GM18507 (cell line): ENCODE results near the gene PTPRN2.

Source experiments
- DNase-seq: peaks from one replicate; pipeline ENCODE4 v3.0.0; 2011; ENCODE audit warnings: low read depth; ENCODE audit not compliant: insufficient read length; ENCODE audit errors: extremely low spot score
- FAIRE-seq: peaks from 2 replicates; lab custom pipeline; 2011; peaks lifted over from hg19 to GRCh38; lab: Jason Lieb, UNC

The PTPRN2 gene

DNA sequence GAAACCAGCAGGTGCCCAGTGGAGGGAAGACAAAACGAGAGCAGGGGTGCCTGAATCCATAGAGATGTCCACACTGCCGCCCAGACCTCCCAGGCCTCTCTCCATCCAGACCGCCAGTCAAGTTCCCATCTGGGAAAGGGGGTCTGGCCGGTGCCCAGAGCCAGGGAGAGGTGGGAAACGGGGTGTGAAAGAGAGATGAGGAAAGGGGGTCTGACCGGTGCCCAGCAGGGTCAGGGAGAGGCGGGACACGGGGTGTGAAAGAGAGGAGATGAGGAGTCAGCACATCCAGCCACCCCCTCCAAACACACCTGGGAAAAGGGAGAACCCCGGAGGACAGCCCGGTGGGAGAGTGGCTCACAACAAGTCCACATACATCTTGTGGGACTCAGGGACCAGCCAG lies 185.8 kb downstream of the PTPRN2 start:
- DNase-seq (no peak), FAIRE-seq (no peak)

DNA sequence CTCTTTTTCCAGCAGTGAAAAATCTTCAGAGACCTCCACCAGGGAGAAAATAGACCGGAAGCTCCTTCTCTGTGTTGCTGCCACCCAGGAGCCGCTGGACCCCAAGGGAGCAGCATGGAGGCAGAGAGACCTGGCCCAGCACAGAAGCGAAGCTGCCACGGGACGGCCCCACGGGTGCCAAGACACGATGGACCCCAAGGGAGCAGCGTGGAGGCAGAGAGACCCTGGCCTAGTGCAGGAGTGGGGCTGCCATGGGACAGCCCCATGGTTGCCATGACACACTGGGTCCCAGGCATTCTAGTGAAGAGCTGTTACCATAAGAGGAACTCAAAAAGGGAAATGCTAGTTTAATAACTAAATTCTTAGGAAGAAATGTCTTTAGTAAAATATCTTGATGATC lies 186.3 kb downstream of the PTPRN2 start:
- DNase-seq (no peak), FAIRE-seq (no peak)

DNA sequence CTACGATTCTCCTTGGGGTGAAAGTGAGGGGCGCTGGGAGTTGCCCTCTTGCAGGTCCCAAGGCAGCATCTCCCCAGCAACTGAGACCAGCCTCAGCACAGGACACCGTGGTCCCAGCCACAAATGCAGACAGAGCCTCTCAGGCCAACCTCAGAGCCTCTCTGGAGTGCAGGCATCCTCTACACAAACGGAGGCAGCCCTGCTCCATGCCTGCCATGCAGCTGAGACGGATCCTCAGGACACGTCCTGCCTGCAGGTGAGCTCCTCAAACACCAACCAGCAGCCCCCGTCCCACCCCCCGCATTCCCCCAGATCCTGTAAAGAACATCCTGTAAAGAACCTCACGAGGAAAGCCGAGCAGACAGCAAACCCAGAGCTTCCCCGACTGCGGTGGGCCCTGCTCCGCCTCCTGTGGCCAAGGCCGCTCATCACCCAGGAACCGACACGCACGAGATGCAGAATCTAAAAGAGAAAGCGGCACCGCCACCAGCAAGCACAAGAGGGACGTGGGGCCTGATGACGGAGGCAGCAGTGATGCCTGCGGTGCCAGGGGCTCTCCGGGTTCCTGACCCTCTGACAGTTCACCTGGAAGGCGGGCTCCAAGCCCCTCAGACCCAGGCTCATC lies 186.9 kb downstream of the PTPRN2 start:
- DNase-seq (no peak), FAIRE-seq (no peak)

DNA sequence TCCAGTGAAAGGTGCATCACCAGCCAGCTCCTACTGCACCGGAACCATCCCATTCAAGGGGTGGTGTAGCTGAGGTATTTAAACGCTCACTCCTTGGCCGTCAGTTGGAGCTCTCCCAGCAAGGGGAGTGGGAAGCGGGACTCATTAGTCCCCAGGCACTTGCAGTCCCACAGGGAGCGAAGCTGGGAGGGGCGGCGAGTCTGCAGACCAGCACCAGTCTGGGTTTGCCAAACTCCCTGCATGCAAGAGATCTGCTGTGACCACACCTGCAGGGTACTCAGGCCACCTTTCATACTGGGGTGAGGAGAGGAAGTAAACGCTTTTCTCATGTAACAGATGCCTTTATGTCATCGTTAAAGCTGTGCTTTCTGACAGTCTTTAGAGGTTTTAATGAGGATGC lies 187.9 kb downstream of the PTPRN2 start:
- DNase-seq (no peak), FAIRE-seq (no peak)

DNA sequence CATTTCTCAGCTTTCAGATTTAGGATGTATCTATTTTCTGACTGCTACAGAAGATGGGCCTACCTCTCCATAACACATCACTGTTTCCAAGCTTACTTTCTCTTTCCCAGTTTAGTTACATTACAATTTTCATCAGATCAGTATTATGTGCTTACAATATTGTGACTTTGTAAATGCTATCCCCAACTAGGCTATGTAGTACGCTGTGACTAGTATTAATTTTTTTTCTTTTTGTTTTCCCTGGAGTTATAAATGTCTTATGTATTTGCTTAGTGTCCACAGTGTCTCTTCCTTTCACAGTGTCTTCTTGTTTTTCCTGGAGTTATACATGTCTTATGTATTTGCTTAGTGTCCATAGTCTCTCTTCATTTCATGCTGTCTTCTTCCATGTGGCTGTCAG lies 188.9 kb downstream of the PTPRN2 start:
- FAIRE-seq: no peak
- DNase-seq: no peak

DNA sequence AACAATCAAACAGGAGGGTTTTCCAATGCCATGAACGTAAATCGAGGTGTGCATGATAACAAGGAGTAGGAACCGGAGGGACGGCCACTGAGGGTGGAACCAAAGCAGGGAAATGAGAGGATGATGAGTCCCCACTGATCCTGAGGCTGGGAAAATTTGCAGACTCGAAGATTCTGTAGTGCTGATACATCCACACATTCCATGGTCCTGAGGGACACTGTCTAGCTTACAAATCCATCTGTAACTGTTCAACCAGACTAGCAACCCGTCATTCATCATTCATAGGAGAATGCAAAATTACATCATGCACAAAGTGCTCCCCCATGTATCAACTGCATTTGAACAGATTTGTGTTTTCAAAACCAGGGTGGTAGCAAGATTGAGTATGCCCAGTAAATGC lies 189.7 kb downstream of the PTPRN2 start:
- FAIRE-seq (no peak), DNase-seq (no peak)

DNA sequence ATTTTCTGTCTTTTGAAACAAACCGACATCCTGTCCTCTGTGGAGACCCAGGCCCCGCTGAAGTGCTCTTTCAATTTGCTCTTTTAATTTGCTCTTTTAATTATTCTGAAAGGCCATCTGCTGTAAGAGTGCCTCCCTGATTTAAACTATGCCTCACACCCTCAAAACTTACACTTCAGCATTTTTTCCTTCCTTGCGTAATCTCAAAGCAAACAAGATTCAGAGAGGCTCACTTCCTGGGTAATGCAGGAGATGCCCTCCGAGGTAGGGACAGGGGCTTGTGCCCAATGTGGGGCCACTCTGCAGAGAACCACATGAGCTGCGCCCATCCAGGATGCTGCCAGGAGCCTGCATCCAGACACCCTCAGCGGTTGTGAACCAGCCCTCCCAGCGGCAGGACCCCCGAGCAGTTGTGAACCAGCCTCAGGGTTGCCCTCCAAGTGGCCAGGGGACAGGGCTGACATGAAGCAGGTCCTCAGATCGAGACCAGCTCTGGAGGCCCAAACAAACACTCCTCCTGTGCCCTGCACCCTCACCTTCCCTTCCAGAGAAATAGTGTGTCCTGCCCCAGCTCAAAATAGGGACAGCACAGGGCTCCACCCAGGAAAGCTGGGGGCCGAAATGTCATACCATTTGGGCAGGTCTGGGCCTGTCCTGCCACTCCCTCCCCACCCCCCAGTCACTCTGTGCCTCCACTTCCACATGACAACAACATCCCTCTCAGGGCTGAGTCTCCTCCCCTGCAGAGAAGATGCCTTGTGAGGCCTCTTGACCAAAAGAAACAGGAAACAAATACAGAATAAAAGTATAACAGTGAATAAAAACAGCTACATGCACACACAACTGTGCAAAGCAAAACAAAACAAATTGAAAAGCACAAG lies 190.4 kb downstream of the PTPRN2 start:
- DNase-seq (no peak), FAIRE-seq (no peak)

DNA sequence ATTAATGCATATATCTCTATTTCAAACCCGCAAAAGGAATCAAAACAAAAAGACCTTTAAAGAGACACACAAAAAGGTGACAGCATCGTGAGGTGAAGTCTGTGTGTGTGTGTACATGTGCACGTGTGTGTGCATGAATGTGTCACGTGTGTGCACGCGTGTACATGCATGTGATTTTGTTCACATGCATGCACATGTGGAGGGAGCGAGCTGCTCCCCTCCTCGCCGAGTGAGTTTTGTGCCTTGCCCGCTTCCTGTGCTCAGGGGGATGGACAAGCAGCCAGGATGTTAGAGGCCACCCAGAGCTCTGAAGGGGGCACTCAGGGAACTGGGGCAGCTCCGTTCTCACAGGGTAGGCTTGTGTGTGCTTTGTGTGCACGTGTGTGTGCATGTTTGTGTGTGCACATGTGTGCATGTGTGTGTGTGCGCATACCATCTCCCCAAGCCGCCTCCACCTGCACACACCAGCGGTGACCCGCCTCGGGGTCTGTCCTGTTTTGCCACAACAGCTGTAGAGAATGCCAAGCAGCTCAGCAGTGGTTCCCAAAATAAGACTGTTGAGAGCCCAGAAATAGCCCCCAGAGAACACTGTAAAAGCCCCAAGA lies 191.2 kb downstream of the PTPRN2 start:
- no peak for DNase-seq

DNA sequence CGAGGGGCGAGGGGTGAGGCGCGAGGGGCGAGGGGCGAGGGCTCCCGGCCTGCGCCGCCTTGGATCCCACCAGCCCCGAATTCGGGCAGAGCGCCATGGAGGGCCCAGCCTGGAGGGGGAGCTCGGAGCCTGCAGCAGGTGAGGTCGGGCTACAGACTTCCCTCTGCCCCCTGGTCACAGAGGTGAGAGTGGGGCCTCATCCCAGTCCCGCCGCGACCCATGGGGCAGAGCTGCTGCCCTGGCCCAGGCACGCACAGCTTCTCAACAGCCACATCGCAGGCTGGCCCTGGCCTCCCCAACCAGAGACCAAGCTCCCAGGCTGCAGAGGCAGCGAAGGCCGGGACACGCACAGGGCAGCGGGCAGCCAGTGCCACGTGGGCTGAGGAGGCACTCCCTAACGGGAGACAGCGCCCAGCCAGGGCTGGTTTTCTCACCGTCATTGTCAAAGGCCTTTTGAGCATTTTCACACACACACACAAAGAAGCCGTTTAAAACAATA lies 191.8 kb downstream of the PTPRN2 start:
- FAIRE-seq (no peak), DNase-seq (no peak)

More for the DNA sequence above, 191.2 kb downstream of the PTPRN2 start:
- no peak for FAIRE-seq

DNA sequence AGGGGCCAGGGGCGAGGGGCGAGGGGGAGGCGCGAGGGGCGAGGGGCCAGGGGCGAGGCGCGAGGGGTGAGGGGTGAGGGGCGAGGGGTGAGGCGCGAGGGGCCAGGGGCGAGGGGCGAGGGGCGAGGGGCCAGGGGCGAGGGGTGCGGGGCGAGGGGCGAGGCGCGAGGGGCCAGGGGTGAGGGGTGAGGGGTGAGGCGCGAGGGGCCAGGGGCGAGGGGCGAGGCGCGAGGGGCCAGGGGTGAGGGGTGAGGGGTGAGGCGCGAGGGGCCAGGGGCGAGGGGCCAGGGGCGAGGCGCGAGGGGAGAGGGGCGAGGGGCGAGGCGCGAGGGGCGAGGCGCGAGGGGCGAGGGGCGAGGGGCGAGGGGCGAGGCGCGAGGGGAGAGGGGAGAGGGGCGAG lies 192.3 kb downstream of the PTPRN2 start:
- DNase-seq (no peak), FAIRE-seq (no peak)

DNA sequence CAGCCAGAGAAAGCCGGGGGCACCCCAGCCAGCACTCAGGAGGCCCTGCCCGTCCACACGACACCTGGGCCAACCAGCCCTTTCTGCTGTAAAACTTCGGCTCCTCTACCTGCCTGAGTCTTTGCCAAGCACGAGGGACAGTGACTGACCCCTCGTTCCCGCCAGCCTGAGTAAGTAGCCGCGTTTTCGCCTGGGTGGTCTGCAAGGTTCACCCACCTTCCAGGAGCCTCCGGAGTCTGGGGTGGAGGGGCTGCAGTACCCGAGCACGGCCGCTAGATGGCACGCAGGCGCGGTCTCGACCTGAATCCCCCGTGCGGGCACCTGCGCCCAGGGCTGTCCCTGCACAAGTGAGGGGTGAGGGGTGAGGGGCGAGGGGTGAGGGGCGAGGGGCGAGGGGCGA lies 192.7 kb downstream of the PTPRN2 start:
- DNase-seq (no peak), FAIRE-seq (no peak)

DNA sequence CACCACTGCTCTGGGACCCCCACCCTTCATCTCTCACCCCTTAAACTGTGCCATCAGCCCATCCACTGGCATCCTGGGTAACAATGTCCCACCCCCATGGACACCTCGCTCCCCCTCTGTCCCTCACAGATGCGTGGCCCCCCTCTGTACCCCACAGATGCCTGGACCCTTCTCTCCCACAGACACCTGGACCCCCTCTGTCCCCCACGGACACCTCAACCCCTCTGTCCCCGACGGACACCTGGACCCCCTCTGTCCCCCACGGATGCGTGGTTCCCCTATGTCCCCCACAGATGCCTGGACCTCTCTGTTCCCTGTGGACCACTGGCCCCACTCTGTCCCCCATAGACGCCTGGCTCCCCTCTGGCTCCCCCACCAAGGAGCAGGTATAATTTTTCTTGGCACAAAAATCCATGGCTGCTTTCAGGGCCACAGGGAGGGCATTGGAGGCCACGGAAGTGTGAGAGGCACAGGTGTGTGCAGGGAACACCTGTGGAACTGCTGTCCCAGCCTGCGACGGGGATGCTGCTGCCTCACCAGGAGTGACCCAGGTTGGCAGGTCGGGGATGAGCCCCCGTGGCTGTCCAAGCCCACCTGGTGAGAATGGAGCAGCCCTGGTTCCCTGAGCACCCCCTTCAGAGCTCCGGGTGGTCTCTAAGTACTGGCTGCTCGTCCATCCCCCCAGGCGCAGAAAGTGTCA lies 193.5 kb downstream of the PTPRN2 start:
- DNase-seq (no peak), FAIRE-seq (no peak)

DNA sequence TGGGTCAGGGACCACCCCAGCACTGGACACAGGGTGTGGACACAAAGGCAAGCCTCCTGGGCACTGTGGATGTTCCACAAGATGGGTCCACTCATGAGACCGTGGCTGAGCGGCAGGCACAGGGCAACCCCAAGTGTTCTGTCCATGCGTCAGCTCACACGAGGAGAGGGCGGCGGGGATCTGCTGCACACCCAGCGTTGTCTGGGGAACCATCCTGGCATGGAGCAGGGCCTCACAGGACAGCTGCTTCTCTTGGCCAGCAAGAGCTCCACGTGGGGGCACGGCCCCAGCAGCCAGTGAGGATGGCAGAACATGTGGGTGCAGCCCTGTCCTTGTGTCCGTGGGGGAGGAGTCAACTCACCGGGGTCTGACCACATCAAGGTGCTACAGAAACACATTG lies 195.4 kb downstream of the PTPRN2 start:
- DNase-seq: no peak
- no peak for FAIRE-seq

DNA sequence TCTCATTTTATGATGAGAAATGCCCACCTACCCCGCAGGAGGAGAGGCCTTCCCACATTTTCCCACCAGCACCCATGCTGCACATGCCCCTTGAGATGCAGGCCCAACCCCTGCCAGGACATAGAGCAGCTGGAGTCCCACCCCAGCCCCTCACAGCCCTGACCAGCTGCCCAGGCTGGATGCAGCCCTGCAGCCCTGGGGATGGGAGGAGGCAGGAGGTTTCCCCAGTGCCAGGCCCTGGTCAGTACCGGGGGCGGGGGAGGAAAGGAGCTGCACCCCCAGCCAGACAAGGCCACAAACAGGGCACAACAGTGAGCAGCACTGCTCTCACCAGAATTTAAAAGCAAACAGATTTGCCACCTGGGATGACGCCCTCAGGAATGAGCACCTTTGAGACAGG lies 196.1 kb downstream of the PTPRN2 start:
- DNase-seq: no peak
- no peak for FAIRE-seq

DNA sequence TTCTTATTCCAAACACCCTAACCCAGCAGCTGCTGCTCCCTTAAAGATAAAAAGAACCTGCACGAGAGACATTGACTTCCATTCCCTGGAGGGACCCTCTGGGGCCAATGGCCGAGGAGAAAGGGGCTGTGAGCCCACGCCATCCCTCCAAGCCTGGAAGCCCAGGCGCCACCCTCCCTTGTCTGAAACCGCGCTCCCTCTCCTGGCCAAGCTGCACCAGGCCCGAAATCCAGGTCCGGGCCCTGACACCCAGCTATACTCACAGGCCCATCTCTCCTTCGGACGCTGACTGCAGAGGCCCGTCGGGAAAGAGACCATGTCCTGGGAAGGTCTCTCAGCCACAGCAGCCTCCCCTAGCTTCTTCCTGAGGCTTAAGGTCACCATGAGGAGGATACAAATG lies 196.5 kb downstream of the PTPRN2 start:
- FAIRE-seq: no peak

DNA sequence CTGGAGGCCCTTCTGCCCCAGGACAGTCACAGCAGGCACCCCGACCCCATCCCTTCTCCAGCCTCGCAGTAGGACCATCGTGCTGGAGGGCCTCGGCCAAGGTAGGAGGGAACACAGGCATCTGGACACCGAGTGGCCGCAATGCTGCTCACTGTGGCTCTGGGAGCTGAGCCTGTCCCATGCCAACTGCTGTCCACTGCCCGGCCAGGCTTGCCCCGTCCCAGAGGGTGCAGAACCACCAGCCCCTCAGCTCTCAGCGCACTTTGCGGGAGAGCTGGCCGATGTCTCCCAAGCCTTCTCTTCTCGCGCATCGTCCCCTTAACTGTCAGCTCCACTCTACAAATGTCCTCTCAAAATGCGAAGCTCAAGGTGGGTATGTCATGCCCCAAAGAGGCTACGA lies 197.2 kb downstream of the PTPRN2 start:
- FAIRE-seq: no peak
- no peak for DNase-seq

More for the DNA sequence above, 196.5 kb downstream of the PTPRN2 start:
- DNase-seq: no peak

DNA sequence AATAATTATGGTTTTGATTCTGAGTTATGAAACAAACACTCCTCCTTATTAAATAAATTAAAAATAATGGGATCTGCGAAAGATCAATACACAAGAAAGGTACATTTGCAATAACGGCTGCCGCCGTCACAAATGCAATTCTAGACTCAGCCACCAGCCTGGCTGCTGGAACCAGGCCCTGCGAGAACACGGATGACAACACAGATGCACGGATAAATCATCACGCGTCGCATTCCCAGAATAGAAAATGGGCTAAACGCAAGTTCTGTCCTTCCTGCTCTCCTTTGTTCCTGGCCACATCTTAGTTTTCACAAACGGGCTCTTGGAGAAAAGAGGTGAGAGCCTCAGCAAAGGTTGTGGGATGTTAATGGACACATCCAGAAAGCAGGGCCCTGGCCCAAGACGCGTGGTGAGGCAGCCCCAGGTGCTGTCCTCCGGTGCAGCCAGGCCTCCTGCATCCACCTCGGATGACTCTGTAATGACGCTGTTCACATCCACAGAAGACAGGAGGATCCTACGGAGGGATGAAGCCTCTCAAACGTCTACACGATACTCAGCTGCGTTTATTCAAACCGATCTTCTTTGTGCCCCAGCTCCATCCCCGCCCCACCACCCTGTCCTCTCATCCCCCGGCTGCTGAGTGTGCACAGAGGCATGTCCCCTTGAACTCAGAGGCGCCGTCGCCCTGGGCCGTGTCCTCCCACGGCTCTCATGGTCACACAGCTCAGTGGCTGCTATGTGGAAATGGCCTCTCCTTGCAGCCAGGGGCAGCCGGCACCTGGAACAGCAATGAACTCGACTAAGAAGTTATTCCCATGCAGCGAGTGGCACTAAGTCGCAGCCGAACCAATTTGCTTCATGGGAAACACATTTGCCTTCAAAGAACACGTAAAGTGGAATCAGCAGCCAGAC lies 197.9 kb downstream of the PTPRN2 start:
- FAIRE-seq: no peak
- DNase-seq: no peak

DNA sequence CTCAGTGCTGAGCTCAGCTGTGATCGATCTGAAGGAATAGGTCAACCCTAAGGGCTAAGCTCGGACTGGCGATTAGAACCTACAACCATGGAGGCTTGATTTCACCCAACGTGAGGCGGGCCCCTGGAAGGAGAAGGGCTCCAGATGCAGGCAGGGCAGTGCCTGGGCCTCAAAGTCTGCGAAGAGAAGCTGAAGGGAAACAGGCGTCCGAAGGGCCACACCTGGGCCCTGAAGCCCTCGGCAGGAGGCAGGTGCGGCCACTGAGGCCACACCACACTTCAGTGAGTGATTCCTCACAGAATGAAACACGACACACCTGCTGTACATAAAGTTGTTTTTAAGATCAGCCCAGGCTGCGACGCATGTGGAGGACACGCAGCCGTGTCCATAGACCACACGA lies 198.7 kb downstream of the PTPRN2 start:
- DNase-seq: no peak
- FAIRE-seq: no peak

DNA sequence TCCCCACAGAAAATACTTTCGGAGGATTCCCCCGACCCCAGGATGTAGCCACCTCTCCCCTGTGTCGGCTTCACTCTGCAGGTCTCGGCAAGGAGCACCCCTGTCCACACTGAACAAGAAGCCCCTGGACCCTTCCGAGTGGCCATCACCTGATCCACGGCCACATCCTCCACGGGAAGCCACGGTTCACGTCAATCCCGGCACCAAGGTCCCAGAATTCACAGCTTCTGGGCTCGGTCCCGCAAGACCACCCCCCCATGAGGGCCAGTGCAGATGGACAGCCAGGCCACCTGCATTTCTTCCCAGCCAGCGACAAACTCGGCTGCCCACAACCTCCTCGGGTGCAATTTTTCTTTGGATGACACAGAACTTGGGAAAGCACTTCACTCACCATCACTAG lies 199.6 kb downstream of the PTPRN2 start:
- DNase-seq (no peak), FAIRE-seq (no peak)
